HG03378 (cell line): Measurements from ENCODE around the gene AKT3.

Experiments
- ATAC-seq: cut with Tn5 transposase; IDR thresholded peaks from one replicate; pipeline ENCODE4 v1.9.1; 2021; ENCODE audit warnings: mild to moderate bottlenecking, moderate library complexity; ENCODE audit not compliant: unreplicated experiment

The AKT3 gene

DNA sequence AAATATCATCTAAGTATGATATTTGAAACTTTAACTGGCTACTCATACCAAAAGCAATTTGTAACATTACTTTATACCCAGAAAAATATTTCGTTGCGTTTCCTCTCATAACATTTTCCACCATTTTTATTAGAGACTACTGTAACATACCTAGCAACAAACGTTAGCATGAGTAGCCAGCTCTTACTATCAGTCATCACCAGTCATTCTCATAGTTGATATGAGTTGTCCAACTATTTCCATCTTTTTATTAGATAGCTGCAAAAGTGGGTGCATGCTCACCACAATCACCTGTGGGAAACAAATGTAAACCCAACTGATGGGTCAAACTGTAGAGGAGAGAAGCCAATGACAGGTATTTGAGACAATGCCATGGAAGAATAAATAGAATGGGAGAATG, 114.6 kb downstream of the AKT3 start:
- ATAC-seq: peak; percentile 57

DNA sequence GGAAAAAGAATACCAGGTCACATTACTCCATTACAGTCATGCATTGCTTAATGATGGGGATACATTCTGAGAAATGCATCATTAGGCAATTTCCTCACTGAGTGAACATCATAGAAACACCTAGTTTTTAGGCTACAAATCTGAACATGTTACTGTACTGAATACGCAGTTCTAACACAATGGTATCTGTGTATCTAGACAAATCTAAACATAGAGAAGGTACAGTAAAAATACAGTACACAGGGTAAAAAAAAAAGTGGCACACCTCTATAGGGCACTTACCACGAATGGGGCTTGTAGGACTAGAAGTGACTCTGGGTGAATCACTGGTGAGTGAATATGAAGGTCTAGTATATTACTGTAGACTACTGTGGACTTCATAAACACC, 115.7 kb downstream of the AKT3 start:
- ATAC-seq: no peak

DNA sequence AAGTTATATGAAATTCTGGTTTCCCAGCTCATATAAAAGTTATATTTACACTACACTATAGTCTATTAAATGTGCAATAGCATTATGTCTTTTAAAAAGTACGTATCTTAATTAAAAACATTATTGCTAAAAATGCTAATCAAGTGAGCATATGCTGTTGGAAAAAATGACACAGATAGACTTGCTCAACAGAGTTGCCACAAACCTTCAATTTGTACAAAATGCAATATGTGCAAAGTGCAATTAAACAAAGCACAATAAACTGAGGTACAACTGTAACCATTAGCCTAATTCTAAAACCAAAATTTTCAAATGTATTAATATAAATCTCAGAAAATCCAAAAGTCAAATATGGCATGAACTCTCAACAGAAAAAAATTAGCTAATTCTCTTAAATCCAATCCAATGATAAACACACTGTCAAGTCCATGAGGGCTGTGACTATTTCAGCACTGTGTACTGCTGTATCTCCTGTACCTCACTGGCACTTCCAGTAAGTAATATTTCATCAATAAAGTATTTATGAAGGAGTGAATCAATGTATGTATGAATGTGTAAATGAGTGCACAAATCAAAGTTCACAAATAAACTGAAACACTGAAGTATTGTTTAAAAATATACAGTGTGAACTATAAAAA, 116.3 kb downstream of the AKT3 start:
- ATAC-seq: no peak

DNA sequence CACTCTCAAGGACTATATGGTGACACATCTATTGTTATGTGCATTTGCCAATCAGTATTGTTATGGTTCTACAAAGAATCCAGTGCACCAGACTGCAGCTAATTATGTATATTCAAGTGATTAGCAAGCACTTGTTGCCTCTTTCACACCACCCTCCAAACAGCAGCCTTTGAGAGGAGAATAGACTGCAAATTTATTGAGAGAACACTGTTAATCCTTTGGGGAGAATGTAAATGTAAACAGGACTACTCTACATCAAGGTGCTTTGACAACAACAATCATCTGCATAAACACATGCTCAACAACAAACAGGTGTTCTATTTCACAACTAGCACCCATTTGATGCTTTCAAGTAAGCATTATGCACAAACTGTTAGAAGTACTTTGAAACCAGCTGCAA, 117.4 kb downstream of the AKT3 start:
- no peak for ATAC-seq

DNA sequence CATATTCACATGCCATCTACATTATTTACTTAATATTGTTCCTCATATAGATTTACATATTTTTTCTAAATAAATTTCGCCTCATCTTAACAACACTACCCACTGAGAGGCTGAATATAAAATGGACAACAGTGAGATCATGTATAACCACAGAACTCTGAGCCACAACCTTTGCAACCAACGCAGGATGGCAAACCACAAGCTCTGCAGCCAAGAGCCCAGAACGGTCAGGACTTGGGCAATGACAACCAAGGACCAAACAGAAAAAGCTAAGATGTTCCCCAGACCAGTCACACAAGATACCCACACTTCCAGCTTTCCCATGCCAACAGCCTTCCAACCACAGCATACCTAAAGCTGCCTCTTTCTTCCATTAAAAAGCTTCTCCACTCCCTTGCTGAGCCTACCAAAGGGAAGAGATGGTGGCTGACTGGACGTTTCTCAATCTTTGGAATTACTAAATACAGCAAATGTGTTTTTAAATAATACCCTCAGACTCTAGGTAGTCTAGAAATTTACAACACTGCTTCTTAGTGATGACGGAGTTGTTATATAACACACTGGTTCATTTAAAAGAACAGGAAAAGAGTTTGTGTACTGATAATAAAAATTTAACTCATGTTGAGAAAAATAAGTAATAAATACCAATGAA, 117.9 kb downstream of the AKT3 start:
- ATAC-seq: no peak

DNA sequence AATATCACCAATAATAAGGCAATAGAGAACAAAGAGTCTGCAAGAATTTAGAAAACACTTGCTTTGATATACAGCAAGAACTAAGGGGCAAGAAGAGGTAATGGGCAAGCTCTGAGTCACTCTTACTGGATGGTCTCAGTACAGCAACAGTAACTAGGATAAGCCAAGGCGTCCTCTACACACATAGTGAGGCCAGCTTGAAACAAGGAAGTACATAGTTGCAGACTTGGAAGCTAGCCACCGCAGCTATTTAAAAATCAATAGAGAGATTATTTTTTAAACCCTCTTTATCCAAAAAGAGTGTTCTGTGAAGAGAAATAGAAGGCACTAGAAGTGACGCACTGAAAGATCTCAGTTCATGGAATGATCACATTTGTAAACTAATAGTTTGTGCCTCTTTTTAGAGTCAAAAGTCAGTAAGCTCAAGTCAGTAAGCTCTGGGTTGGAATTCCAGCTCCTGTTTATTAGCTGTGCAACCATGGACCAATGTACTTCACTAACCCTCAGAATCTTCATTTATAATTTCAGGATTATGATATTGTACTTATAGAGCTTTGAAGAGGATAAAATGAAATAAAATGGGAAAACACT, 118.6 kb downstream of the AKT3 start:
- ATAC-seq: no peak

DNA sequence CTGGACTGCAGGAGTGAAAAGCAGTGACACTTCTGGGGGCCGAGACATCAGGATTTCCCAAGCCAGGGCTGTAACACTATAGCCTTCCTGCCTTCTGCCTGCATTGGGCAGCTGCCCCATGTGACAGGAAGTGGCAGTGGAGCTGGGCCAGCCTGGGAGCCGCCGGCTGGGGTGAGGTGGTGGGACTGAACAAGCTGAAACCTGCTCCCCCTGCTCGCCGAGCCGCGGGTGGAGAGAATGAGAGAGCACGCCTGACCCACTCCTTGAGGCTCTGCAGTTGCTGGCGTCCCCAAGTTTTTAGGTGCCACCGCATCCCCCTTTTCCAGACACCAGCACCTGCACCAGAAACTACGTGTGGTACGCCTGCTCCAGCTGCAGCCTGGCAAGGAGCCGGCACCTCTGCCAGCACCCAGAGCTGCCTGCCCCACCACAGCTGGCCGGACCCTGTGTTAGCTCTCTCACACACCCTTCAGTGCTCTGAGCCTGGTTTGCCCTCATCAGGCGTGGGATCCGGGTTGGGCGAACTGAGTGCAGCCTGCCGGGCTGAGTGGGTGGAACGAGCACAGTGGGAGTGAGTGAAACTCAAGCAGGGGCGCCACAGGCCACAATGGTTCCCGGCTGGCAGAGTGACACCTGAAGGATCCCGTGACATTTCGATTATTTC, 119.4 kb downstream of the AKT3 start:
- ATAC-seq: no peak

DNA sequence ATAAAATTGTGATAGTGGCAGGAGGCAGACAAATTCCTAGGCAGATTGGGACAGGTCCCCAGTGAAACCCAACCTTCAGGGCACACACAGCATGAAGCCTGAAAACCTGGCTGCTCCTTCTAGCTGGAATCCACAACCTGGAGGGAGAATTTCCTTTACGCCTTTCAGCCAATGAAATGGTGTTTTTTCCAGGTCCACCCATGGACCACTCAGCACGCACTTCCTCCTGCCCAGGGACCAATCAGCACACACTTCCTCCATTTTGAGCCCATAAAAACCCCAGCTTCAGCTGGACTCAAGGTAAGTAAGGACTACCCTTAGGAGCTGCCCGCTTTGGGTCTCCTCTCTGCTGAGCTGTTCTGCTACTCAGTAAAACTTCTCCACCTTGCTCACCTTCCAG, 120.1 kb downstream of the AKT3 start:
- ATAC-seq: no peak

DNA sequence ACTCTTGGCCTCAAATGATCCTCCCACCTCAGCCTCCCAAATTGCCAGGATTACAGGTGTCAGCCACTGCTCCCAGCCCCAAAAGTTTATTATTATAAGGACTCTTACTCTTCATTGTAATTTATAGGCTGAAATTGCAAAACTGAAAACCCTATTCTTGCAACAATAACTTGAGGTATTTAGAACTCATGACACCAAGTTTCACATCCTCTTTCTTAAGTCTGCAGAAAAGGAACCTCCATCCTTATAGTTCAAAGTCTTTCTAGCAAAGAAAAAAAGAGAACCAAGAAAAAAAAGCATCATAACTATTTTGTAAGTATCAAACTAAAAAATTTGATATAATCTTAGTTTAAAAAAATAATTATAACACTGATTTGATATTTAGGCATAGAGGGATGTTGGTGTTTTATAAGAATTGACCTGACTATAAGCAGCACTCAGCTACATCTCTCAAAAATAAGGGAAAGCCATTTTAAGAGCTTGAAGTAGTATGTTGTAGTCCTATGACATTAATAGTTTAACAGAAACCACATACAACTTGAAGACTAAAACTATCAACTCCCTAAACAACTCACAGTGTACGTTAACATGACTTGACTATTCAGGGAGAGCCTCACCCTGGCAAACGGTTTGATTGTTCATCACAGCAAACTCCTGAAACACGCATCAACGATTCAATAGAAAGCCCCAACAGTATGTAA, 122.4 kb downstream of the AKT3 start:
- peak; percentile 85 for ATAC-seq

DNA sequence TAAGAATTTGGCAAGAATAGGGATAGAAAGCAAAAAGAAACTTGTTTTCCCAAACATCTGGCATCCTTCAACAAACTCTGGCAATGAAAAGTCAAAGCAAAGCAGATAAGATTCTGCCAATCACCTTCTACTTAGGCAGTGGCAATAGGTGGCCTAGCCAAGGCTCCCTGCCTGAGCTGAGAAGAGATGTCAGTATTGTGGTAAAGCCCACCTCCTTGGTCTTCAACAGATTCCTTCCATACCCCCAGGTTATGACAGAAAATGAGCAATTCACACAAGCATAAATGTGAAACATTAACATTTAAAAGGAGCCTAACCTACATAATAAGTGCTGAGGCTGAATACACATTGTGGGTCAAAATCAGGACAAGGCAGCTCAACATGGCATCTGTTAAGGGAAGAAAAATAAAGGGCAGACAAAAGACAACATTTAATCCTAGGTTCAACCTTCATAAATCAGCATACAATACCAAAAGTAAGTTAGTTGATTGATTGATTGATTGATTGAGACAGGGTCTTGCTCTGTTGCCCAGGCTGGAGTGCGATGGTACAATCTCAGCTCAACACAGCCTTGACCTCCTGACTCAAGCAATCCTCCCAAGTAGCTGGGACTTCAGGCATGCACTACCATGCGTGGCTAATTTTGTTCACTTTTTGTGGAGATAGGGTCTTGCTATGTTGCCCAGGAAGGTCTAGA, 123.1 kb downstream of the AKT3 start:
- peak; percentile 11 for ATAC-seq

DNA sequence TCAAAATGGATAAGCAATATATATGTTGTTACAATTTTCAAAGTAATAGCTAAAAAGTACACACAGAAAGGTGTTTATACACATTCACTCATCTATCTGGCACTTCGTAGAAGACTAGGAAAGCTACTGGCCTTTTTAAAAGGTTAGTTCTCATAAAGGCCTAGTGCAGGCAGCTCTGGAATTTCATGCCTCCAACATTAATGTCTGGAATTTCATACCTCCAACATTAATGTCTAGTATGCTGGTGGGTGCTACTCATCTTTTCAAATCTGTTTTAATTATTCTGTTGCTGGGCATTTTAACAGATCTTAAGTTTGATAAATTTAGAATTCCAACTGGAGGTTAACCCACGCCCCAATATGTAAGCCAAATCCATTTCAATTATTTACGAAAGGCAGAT, 124.2 kb downstream of the AKT3 start:
- no peak for ATAC-seq

DNA sequence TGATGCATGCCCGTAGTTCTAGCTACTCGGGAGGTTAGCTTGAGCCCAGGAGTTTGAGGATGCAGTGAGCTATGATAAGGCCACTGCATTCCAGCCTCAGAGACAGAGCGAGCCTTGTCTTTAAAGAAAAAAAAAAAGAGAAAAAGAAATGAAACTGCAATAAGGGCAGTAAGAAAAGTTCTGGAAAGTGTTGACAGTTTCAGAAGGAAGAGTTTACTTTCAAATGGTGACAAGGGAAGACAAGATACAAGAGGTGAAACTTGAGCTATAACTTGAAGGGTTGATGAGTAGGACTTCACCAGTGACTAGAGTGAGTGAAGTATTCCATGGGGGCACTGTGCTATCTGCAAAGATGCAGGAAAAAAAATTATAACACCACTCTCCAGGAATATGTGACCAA, 125.0 kb downstream of the AKT3 start:
- ATAC-seq: no peak

DNA sequence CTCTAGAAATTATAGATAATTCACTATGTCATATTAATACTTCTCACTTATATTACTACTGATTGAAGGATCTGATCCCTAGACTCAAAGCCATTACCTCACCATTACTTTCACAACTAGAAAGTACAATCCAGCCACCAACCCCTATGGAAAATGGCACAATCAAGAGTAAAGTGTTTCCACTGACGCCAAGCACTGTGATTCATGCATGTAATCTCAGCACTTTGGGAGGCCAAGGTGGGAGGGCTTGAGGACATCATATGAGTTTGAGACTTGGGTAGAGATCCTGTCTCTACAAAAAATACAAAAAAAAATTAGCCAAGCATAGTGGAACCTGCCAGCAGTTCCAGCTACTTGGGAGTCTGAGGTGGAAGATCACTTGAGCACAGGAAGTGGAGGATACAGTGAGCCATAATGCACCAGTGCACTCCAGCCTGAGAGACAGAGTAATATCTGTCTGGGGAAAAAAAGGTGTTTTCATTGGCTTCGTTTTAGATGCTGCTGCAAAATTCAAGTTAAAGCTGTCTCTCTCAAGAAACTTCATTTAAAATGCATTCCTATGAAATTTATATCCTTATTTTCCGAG, 126.5 kb downstream of the AKT3 start:
- no peak for ATAC-seq

DNA sequence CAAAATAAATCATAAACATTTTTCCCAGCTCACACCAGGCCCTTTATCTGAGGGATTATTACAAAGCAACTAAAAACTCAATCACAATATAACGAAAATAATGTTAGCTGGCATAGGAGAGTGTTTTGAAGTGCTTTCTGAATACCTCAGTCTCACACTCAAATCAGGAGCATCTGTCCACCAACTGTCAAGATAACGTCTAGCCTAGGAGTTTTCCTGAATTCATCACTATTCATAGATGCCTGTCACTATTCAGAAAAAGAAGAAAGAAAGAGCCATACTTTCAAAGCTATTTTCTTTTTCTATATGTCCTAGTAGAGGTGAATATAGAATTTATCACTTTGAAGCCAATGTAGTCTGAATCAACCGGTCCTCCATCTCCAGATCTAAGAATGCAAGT, 127.0 kb downstream of the AKT3 start:
- ATAC-seq: no peak

DNA sequence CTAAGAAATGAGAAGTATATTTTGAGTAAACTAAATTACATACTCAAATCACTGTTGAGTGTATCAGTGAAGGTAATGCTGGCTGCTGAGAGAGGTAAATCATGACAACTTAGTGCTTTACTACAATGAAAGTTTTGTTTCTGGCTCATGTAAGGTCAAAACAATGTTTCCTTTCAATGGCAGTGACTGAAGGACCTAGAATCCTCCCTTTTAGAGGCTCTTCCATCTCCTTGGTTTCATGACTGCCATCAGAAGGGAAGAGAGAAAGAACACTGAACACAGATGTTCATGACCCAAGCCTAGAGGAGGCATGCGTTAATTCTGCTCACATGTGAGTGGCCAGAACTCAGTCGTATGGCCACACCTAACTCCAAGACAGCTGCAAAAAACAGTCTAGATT, 130.6 kb downstream of the AKT3 start:
- no peak for ATAC-seq

DNA sequence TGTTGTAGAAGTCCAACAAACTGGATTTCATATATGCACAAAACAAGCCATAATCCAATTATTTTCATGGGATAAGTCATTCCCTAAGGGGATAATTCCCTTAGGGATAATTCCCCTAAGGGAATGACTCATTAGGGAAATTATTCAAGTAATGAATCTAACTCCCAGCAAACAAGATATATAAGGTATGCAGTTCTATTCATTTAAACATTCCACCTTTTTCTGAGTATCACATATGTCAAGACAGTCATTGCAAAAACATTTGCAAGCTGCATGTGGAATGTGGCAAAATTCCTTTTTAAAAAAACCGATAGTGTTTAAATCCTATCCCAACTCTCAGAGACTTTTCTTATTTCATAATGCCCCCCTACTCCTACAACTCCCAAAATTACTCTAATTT, 131.2 kb downstream of the AKT3 start:
- no peak for ATAC-seq

DNA sequence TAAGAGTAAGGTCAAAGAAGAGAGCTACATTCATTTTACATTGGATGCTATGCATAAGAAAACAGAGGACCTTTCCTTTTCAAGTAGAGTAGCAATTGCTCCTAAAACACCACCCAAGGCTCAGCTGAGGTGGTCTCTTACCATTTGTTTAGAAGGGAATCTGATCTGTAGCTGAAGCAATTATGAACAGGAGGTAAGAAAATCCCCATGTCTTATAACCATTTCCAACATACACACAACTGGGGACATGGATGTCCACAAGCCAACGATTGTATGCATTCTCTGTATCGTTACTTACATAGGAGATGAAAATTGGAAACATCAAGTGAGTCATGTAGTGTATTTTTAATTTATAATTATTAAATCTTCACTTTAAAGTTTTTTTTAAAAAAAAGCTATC, 132.0 kb downstream of the AKT3 start:
- no peak for ATAC-seq

DNA sequence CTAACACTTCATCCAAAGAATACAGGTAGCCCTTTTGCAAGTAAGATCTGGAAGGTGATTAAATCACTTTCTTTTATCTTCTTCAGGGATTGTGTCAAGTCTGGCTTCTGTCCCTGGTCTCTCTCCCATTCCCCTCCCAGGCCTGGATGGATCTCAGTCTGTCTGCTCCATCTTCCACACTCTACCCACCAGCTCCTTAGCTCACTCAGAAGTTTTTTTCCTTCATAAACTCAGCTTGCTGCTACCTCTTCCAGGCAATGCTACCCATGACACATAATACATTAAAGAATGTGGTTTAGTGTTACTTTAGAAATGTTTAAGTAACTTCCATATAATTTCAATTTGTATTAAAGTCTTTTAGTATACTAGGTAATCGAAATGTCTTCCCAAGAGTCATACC, 133.1 kb downstream of the AKT3 start:
- ATAC-seq: no peak

DNA sequence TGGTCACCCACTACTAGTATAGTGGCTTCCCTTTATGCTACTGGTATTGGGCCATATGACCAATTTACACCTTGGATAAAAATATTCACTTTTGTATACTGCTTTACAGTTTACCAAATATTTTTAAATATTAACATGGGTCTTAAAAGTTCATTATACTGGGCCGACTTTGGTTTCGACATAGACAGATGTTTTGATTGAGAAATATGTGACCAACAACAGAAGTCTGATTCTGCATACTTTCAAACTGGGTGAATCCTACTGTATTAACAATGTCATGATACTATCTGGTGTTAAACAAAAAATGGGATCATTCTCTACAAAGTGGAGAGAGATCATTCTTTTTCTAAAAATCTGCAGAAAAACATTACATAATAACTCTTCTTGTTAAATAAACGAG, 134.8 kb downstream of the AKT3 start:
- no peak for ATAC-seq

DNA sequence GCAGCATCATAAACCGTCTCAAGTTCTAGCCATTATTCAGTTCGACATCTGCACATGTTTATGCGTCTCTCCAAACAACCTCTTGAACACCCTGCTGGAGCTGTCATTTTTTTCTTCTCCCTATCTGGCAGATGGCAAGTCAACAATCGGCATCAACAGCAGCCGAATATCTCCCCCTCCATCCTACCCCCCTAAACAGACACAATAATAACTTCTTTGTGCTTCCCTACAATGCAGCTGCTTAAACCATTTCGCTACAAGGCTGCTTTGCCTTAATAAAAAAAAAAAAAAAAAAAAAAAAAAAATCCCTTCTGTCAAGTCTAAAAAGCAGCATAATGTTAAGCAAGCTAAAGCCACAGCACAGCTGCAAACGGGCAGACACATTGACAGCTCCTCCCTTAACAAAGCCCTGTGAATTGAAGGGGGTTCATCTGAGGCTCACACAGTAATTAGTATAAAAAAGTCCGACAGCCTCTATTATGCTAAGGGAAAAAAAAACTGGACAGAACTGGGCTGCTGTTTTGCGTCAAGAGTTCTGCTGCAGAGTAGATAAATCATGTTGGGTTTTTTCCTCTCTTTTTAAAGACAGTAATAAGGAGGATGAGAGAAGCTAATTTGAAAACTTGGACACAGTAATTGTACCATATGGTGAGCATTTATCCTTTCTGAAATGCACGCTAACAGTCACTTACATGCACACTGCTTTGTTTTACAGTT, 136.4 kb downstream of the AKT3 start:
- ATAC-seq: no peak
